H1 (cell line): Measurements from ENCODE around the gene EIF2AK2. TPM values are rescaled to one million over a fixed set of nuclear protein-coding genes. Genes with fewer than 3 reads are reported as not detected.

ENCODE experiments used
- CTCF ChIA-PET: fragments of 300-600 bp; sonication (Branson Sonifier 250); formaldehyde crosslinking; loops from one replicate; lab custom pipeline; 2021; ENCODE audit not compliant: partially characterized antibody; lab: Charles Lee
- POLR2A ChIA-PET: fragments of 300-600 bp; sonication (Branson Sonifier 250); formaldehyde crosslinking; loops from one replicate; lab custom pipeline; 2021; ENCODE audit warnings: inconsistent platforms; ENCODE audit not compliant: partially characterized antibody; lab: Charles Lee
- DNase-seq, 2 experiments: peaks; one replicate each; pipeline versions ENCODE4 v3.0.0 to v3.0.0-alpha.2; 2010 to 2022; ENCODE audit warnings: low spot score in 2 of 2, low read depth in 1 of 2, mixed read lengths in 1 of 2
- FAIRE-seq: peaks from 2 replicates; lab custom pipeline; 2011; peaks lifted over from hg19 to GRCh38; lab: Jason Lieb, UNC
- H2AFZ ChIP-seq: 2 replicates; pipeline ENCODE4 v1.8.1; 2012; ENCODE audit warnings: low read length, inconsistent platforms
- H2AK5ac ChIP-seq: 2 replicates; pipeline ENCODE4 v1.6.1; 2013; ENCODE audit warnings: low read depth, low read length
- H2BK120ac ChIP-seq: replicated peaks from 2 replicates; pipeline ENCODE3; 2013; ENCODE audit warnings: low read depth, low read length, inconsistent platforms
- H2BK12ac ChIP-seq: 2 replicates; pipeline ENCODE4 v1.6.1; 2013; ENCODE audit warnings: low read depth, low read length
- H2BK15ac ChIP-seq: 2 replicates; pipeline ENCODE4 v1.6.1; 2013; ENCODE audit warnings: low read length
- H2BK20ac ChIP-seq: 2 replicates; pipeline ENCODE4 v1.6.1; 2013; ENCODE audit warnings: low read length
- H2BK5ac ChIP-seq: 2 replicates; pipeline ENCODE4 v1.6.1; 2013; ENCODE audit warnings: low read depth, low read length
- H3K14ac ChIP-seq: 2 replicates; pipeline ENCODE4 v1.6.1; 2013; ENCODE audit warnings: inconsistent platforms; ENCODE audit not compliant: insufficient read length
- H3K18ac ChIP-seq: 2 replicates; pipeline ENCODE4 v1.6.1; 2013; ENCODE audit warnings: low read length; ENCODE audit errors: extremely low read depth
- H3K23ac ChIP-seq: 2 replicates; pipeline ENCODE4 v1.6.1; 2013; ENCODE audit warnings: inconsistent platforms; ENCODE audit not compliant: insufficient read length
- H3K23me2 ChIP-seq: 2 replicates; pipeline ENCODE4 v1.6.1; 2013; ENCODE audit warnings: low read depth, low read length
- H3K27ac ChIP-seq: 2 replicates; pipeline ENCODE4 v1.6.1; 2011; ENCODE audit warnings: low read depth, low read length, inconsistent platforms
- H3K27me3 ChIP-seq, 4 experiments: replicated peaks in 1 of 4; 1 replicate in 1 of 4; 2 replicates in 3 of 4; pipeline versions ENCODE4 v1.6.1 to v1.8.1; 2011 to 2013; ENCODE audit warnings: low read length in 3 of 4, mild to moderate bottlenecking in 3 of 4, inconsistent platforms in 2 of 4, mixed read lengths in 2 of 4, moderate library complexity in 1 of 4; ENCODE audit not compliant: control insufficient read depth in 3 of 4, insufficient read depth in 3 of 4; ENCODE audit errors: extremely low read depth in 1 of 4
- H3K36me3 ChIP-seq, 4 experiments: 2 replicates each; pipeline versions ENCODE4 v1.6.1 to v1.8.1; 2011 to 2013; ENCODE audit warnings: mild to moderate bottlenecking in 4 of 4, low read length in 3 of 4, moderate library complexity in 2 of 4, control low read depth in 1 of 4, inconsistent platforms in 1 of 4; ENCODE audit not compliant: insufficient read depth in 4 of 4, control insufficient read depth in 2 of 4
- H3K4ac ChIP-seq: replicated peaks from 2 replicates; pipeline ENCODE3; 2013; ENCODE audit warnings: low read length, low read depth, mixed read lengths, inconsistent platforms; ENCODE audit not compliant: insufficient read length
- H3K4me1 ChIP-seq, 4 experiments: replicated peaks in 1 of 4; 1 replicate in 1 of 4; 2 replicates in 3 of 4; pipeline versions ENCODE4 v1.6.1 to v1.8.1; 2011 to 2013; ENCODE audit warnings: low read length in 3 of 4, inconsistent platforms in 2 of 4, mixed read lengths in 1 of 4; ENCODE audit not compliant: insufficient read depth in 4 of 4, control insufficient read depth in 3 of 4
- H3K4me2 ChIP-seq, 2 experiments: 2 replicates each; pipeline versions ENCODE4 v1.6.1 to v1.8.1; 2011 to 2013; ENCODE audit warnings: low read depth in 2 of 2, low read length in 2 of 2, control low read depth in 1 of 2, inconsistent platforms in 1 of 2, mild to moderate bottlenecking in 1 of 2; ENCODE audit not compliant: insufficient read depth in 1 of 2
- H3K4me3 ChIP-seq, 4 experiments: fragments of 200-600, 300-600 bp in 1 of 4; sonication (generic), shearing (Covaris generic), sonication (Bioruptor Twin) in 1 of 4; 2 replicates each; pipeline versions ENCODE4 v1.5.1 to v1.8.1; 2011 to 2016; ENCODE audit warnings: low read length in 4 of 4, low read depth in 3 of 4, control low read depth in 2 of 4, inconsistent platforms in 2 of 4, mild to moderate bottlenecking in 2 of 4, mixed read lengths in 1 of 4, moderate library complexity in 1 of 4; ENCODE audit not compliant: insufficient read depth in 2 of 4; ENCODE audit errors: extremely low read depth in 1 of 4
- H3K56ac ChIP-seq: replicated peaks from 2 replicates; pipeline ENCODE3; 2013; ENCODE audit warnings: low read depth, mild to moderate bottlenecking, mixed read lengths, low read length, inconsistent platforms; ENCODE audit not compliant: insufficient read length
- H3K79me1 ChIP-seq: 2 replicates; pipeline ENCODE4 v1.6.1; 2013; ENCODE audit warnings: low read depth, low read length, control low read depth
- H3K79me2 ChIP-seq, 2 experiments: 2 replicates each; pipeline versions ENCODE4 v1.6.1 to v1.8.1; 2012 to 2013; ENCODE audit warnings: low read length in 2 of 2, mild to moderate bottlenecking in 2 of 2, inconsistent platforms in 1 of 2; ENCODE audit not compliant: insufficient read depth in 2 of 2, control insufficient read depth in 1 of 2
- H3K9ac ChIP-seq, 4 experiments: replicated peaks in 1 of 4; 1 replicate in 1 of 4; 2 replicates in 3 of 4; pipeline versions ENCODE4 v1.6.1 to v1.8.1; 2011 to 2013; ENCODE audit warnings: low read depth in 3 of 4, low read length in 3 of 4, control low read depth in 2 of 4, mild to moderate bottlenecking in 2 of 4, moderate library complexity in 2 of 4, inconsistent platforms in 1 of 4; ENCODE audit errors: extremely low read depth in 1 of 4
- H3K9me3 ChIP-seq, 2 experiments: 2 replicates each; pipeline versions ENCODE4 v1.6.1 to v1.8.1; 2012 to 2013; ENCODE audit warnings: mild to moderate bottlenecking in 2 of 2, moderate library complexity in 2 of 2, control low read depth in 1 of 2, inconsistent platforms in 1 of 2, low read depth in 1 of 2, low read length in 1 of 2, mixed read lengths in 1 of 2; ENCODE audit not compliant: insufficient read depth in 2 of 2
- H4K20me1 ChIP-seq, 2 experiments: replicated peaks in 1 of 2; 2 replicates each; pipeline versions ENCODE3 to v1.8.1; 2011 to 2013; ENCODE audit warnings: inconsistent platforms in 2 of 2, low read length in 2 of 2, mild to moderate bottlenecking in 1 of 2; ENCODE audit not compliant: insufficient read depth in 2 of 2, control insufficient read depth in 1 of 2
- H4K5ac ChIP-seq: 2 replicates; pipeline ENCODE4 v1.6.1; 2013; ENCODE audit warnings: low read length, low read depth, mixed read lengths, inconsistent platforms; ENCODE audit not compliant: insufficient read length
- H4K8ac ChIP-seq: 2 replicates; pipeline ENCODE4 v1.8.0; 2013; ENCODE audit warnings: mild to moderate bottlenecking, moderate library complexity, low read length, inconsistent platforms; ENCODE audit not compliant: insufficient read depth; ENCODE audit errors: extremely low read depth
- H4K91ac ChIP-seq: replicated peaks from 2 replicates; pipeline ENCODE3; 2013; ENCODE audit warnings: low read length, mixed read lengths, inconsistent platforms; ENCODE audit not compliant: insufficient read length
- BRCA1 ChIP-seq: IDR thresholded peaks from 2 replicates; pipeline ENCODE4 v1.6.1; 2012; ENCODE audit warnings: low read depth, low read length, improper control_type of control experiment
- CBX8 ChIP-seq: fragments of 300-800, 300-1000 bp; sonication (generic); IDR thresholded peaks from 2 replicates; pipeline ENCODE4 v1.7.1; 2016; ENCODE audit warnings: low read depth, low read length, borderline replicate concordance
- CTBP2 ChIP-seq: IDR thresholded peaks from 2 replicates; pipeline ENCODE4 v1.7.0; 2011; ENCODE audit warnings: borderline replicate concordance, mild to moderate bottlenecking, moderate library complexity, mixed read lengths, low read length; ENCODE audit not compliant: insufficient read depth, insufficient read length
- EGR1 ChIP-seq: IDR thresholded peaks from 2 replicates; pipeline ENCODE4 v1.6.1; 2011; ENCODE audit warnings: low read depth, low read length, borderline replicate concordance
- GTF2F1 ChIP-seq: IDR thresholded peaks from 2 replicates; pipeline ENCODE4 v1.6.1; 2012; ENCODE audit warnings: low read depth, low read length, improper control_type of control experiment, borderline replicate concordance
- JUN ChIP-seq: IDR thresholded peaks from 2 replicates; pipeline ENCODE4 v1.6.1; 2011; ENCODE audit warnings: low read depth, mild to moderate bottlenecking, improper control_type of control experiment, low read length
- JUND ChIP-seq: IDR thresholded peaks from 2 replicates; pipeline ENCODE4 v1.6.1; 2011; ENCODE audit warnings: mild to moderate bottlenecking, improper control_type of control experiment, low read length
- MAX ChIP-seq: IDR thresholded peaks from 2 replicates; pipeline ENCODE4 v1.6.1; 2012; ENCODE audit warnings: inconsistent platforms
- NANOG ChIP-seq: IDR thresholded peaks from 2 replicates; pipeline ENCODE4 v1.6.1; 2011; ENCODE audit warnings: low read length, low read depth, mild to moderate bottlenecking, inconsistent platforms; ENCODE audit not compliant: insufficient read depth, poor library complexity, severe bottlenecking
- RAD21 ChIP-seq, 2 experiments: IDR thresholded peaks in 1 of 2; conservative IDR thresholded peaks in 1 of 2; 2 replicates each; pipeline ENCODE4 v1.6.1; 2011; ENCODE audit warnings: low read depth in 2 of 2, low read length in 2 of 2, improper control_type of control experiment in 1 of 2, inconsistent platforms in 1 of 2, mild to moderate bottlenecking in 1 of 2, moderate library complexity in 1 of 2
- RXRA ChIP-seq: IDR thresholded peaks from 2 replicates; pipeline ENCODE4 v1.6.1; 2011; ENCODE audit warnings: low read depth, mild to moderate bottlenecking, low read length, moderate library complexity; ENCODE audit not compliant: insufficient read depth
- SUZ12 ChIP-seq: fragments of 200-600 bp; sonication (generic); IDR thresholded peaks from 2 replicates; pipeline ENCODE4 v1.6.1; 2012; ENCODE audit warnings: mild to moderate bottlenecking, inconsistent platforms, low read length, moderate library complexity, mixed read lengths
- TAF7 ChIP-seq: optimal IDR thresholded peaks from 2 replicates; pipeline ENCODE3; 2011; ENCODE audit warnings: low read depth, mild to moderate bottlenecking, inconsistent platforms, low read length, moderate library complexity, borderline replicate concordance
- WGBS, 2 experiments: shearing (Covaris generic) in 1 of 2; methylation state at CpG; one replicate each; pipeline versions ENCODE4 v1.1.6 to v1.1.7; 2013 to 2015; ENCODE audit warnings: low lambda C conversion rate in 2 of 2, mixed read lengths in 2 of 2, inconsistent platforms in 1 of 2, low coverage in 1 of 2, missing lambda C conversion rate in 1 of 2; ENCODE audit not compliant: insufficient replicate concordance in 2 of 2, insufficient coverage in 1 of 2, insufficient read length in 1 of 2; ENCODE audit errors: extremely low coverage in 1 of 2, missing lambda C conversion rate in 1 of 2; 5-methylcytosine and 5-hydroxymethylcytosine counted together
- polyA plus RNA-seq, 7 experiments: library from polyadenylated mRNA; depleted of rRNA in 3 of 7; stranded (reverse) in 5 of 7; unstranded in 2 of 7; fragments of >200 nt in 5 of 7; fragments of 200-250 nt in 2 of 7; gene quantifications; 1 replicate in 5 of 7; 2 replicates in 1 of 7; 4 replicates in 1 of 7; pipeline versions ENCODE4 v1.2.1 to v1.2.3, GENCODE V29; 2011 to 2013; ENCODE audit warnings: missing spikeins in 2 of 7, mixed read lengths in 2 of 7
- total RNA-seq: library from RNA; stranded (reverse); fragmentation: NEBNext Ultra II Directional; extraction: Animal tissue kit (Norgen Biotek cat#: 25700); gene quantifications from 2 replicates; pipeline ENCODE4 v1.2.1, GENCODE V29; 2021

The EIF2AK2 gene
- total and polyA plus RNA-seq, 2 of the 8 experiments (the other 6 are each of a cell fraction or from before 2014, with no cell fraction given) = 13.1 to 46.9 TPM

DNA sequence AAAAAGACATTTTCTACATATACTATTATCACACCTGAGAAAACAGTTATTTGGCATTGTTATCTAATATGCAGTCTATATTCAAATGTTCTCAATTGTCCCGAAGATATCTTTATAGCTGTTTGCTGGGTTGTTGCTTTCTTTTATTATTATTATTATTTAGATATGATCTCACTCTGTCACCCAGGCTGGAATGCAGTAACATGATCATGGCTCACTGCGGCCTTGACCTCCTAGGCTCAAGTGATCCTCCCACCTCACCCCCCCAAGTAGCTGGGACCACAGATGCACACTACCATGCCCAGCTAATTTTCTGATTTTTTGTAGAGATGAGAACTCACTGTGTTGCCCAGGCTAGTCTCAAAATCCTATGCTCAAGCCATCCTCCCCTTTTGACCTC lies 52.6 kb downstream of the EIF2AK2 start:
- Histone ChIP-seq H3K9me3 (no peaks in the 10 kb centered on the region), H3K79me1 (no peaks in the 10 kb centered on the region), H2BK20ac (no peak overlapping the region), H3K23me2 (no peaks in the 10 kb centered on the region), H4K91ac (no peak overlapping the region), H3K4ac (no peak overlapping the region), H3K36me3 (peaks cover 0 to 28% (median 13%) of the 10 kb centered on the region in 4 experiments; a peak in 5 of 8 replicates), H2AFZ (no peak overlapping the region), H4K8ac (no peak overlapping the region), H3K23ac (no peak overlapping the region), H3K4me2 (no peak overlapping the region), H3K9ac (no peak overlapping the region), H3K4me1 (peaks cover 0 to 6% (median 4%) of the 10 kb centered on the region in 4 experiments; a peak in 2 of 7 replicates), H3K27me3 (no peaks in the 10 kb centered on the region), H4K5ac (no peak overlapping the region), H3K18ac (no peak overlapping the region), H4K20me1 (no peaks in the 10 kb centered on the region), H2BK5ac (no peak overlapping the region), H3K56ac (no peak overlapping the region), H3K4me3 (no peak overlapping the region), H2BK120ac (no peak overlapping the region), H2BK12ac (no peak overlapping the region), H3K27ac (no peak overlapping the region), H2AK5ac (no peak overlapping the region), H3K79me2 (no peaks in the 10 kb centered on the region), H2BK15ac (no peak overlapping the region), H3K14ac (no peak overlapping the region)
- WGBS, 2 experiments = 92% methylated on average over 2 of the region's 2 CpGs; no CpG with 5 or more reads in 1 of the 2 experiments
- FAIRE-seq = no peak
- ChIA-PET POLR2A (no interaction called here), CTCF (interaction anchor here (0.6 kb wide), 1 partner anchor 366 kb away, joined by 3 read pairs; no protein-coding TSS in a partner anchor)
- no peak for DNase-seq
- TF ChIP-seq CTBP2 (no peak), JUN (no peak), SUZ12 (no peak), NANOG (no peak), RXRA (no peak), BRCA1 (no peak), TAF7 (no peak), GTF2F1 (no peak), EGR1 (no peak), MAX (no peak), JUND (no peak), RAD21 (IDR thresholded peaks at IDR 0.05 in 1 of 2, conservative IDR thresholded peaks at IDR 0.05 in 1 of 2; ENCODE audit: low read depth in 2 of 2, low read length in 2 of 2) (no peak), CBX8 (no peak)
